SK-N-MC (cell line): Measurements from ENCODE around the gene CEP83.

Experiments used
- FOXP2 ChIP-seq: optimal IDR thresholded peaks from 2 replicates; pipeline ENCODE3; 2011; ENCODE audit warnings: mild to moderate bottlenecking, moderate library complexity; ENCODE audit not compliant: insufficient read depth; ENCODE audit errors: extremely low read length, control extremely low read depth
- POLR2AphosphoS5 ChIP-seq: IDR thresholded peaks from 2 replicates; pipeline ENCODE4 v1.6.1; 2012; ENCODE audit warnings: mild to moderate bottlenecking, low read depth, low read length, borderline replicate concordance

- TF ChIP-seq POLR2AphosphoS5 (no peak), FOXP2 (no peak)
Observed at GRCh38 chr12:94273272-94273671, 186.4 kb downstream of the CEP83 start.
